RKO (cell line): ENCODE results near the gene LOXHD1.
A peak's percentile ranks its signal among the peaks of the same experiment; 100 is the strongest.

Experiments used
- DNase-seq: peaks from one replicate; pipeline ENCODE4 v3.0.0-alpha.2; 2016; ENCODE audit warnings: low spot score

The LOXHD1 gene

DNA sequence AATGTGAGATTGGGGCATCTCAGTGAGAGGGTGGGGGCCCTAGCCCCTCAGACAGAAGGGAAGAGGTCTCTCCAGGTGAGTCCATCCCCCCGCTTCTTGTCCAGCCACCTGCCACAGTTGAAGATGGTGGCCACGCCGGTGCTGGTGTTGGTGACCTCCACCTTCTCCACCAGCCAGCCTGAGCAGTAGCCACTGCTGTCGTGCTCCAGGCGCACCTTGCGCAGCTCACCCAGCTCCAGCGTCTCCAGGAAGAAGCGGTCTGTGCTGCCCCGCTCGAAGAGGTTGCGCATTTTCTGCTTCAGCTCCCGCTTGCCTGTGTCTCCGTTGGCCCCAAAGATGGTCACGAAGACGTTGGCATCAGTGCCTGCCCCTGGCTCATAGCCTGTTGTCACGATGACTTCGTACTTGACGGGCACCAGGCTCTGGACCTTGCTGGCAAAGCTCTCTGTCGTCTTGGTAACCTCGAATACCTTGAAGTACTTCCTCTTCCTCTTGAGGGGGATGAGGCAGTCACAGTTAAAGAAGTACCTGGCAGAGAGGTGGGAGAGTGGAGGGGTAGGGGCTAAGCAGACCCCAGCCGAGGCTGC, 179.5 kb downstream of the LOXHD1 start:
- no peak for DNase-seq

DNA sequence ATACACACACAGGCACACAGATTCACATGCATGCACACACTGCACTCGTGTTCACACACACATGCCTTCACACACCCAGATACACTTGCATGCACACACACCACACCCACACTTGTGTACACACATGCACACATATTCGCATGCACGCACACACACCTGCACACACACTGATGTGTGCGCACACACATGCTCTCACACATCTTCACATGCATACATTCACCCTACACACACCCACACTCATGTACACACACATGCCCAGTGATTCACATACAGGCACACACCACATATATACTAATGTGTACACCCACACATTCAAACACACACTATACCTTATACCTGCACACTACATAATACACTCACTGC, 181.6 kb downstream of the LOXHD1 start:
- DNase-seq = no peak

DNA sequence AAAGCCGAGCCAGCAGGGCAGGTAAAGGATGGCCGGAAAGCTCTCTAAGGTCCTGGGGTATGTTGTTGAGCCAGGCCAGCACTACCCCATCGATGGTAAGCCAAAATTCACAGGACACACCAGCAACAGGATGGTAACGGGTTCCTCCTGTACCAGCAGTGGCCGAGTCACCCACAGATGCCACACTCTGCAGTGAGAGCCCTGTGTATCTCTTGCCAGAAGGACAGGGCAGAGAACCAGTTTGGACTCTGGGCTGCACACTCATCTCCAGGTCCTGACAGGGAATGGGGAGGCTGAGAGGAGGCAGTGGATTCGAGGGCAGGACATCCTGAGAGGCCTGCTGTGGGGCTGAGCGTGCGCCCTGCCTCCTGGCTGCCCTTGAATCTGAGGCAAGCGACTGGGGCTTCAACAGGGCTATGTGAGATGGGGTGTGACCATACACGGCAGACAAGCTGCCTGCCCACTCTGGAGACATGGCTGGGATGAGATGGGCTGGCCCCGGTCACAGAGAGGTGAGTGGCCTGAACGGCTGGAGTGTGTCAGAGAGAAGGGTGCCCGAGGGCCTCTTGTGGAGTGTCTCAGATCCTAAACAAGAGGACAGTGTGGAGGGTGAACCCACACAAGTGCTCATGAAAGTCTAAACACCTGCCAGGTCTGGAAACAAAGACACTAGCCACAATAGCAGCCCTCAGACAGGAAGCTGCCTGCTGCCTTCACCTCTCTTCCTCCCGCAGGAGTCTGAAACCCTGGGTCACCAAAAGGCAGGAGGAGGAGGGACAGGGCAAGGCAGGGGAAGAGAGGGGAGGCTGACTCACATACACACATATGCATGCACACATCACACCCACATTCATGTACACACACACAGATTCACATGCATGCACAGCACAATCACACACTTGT, 182.3 kb downstream of the LOXHD1 start:
- no peak for DNase-seq

DNA sequence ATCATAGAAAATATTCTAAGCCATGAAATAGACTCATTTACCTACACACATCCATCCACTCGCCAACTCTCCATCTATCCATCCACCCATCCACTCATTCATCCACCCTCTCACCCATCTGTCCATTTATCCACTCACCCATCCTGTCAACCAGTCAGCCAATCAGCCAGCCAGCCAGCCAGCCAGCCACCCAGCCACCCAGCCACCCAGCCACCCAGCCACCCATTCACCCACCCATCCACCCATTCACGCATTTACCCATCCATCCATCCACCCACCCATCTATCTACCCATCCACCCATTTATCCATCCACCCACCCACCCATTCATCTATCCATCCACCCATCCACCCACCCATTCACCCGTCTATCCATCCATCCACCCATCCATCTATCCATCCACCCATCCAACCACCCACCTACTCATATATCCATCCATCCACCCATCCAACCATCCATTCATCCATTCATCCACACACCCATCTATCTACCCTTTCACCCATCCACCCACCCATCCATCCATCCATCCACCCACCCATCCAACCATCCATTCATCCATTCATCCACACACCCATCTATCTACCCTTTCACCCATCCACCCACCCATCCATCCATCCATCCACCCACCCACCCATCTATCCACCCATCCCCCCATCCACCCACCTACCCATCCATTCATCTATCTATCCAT, 185.1 kb downstream of the LOXHD1 start:
- DNase-seq = no peak

DNA sequence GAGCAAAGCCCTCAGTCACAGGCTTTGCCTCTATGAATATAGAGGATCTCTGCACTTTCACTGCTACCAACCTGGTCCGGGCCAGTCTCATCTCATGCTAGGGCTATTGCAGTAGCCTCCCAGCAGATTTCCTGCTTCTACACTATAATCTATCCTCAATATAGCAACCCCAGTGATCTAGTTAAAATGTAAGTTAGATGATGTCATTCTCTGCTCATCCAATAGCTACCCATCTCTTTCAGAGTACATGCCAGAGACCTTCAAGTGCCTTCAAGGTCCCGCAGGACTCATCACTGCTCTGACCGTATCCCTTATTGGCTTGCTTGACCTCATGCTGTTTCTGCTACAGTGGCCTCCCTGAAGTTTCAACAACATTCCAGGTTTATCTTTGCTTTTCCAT, 186.3 kb downstream of the LOXHD1 start:
- DNase-seq = no peak

DNA sequence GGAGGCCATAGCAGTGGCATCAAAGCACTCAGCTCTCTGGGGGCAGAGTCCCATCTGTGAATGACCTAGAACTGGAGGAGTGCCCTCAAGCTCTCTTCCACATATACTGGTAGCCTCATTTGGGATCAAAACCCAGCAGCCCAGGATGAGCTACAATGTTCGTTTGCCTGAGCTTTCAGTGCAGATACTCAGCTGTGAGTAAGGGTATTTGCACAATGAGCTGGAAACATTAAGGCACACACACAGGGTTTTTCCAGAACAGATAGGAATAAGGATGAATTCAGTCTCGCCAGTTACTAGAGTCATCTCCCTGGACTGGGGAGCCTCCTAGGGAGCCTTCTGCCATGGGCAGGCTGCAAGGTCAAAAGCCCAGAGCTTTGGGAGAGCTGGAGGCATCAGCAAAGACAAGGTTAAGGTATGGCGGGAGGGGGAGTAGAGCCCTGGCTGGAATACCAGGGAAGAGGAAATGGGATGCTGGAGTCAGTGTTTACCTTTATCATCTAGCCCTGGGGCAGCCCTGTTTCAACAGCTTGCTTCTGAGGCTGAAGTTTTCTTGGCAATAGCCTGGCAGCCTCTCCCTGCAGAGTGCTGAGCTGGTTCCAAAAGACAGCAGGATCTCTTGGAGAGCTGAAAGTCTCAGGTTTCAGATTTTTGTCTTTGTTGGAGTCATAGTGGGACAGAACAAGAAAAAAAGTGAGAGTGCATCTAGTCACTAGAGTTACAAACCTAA, 187.7 kb downstream of the LOXHD1 start:
- DNase-seq = no peak

DNA sequence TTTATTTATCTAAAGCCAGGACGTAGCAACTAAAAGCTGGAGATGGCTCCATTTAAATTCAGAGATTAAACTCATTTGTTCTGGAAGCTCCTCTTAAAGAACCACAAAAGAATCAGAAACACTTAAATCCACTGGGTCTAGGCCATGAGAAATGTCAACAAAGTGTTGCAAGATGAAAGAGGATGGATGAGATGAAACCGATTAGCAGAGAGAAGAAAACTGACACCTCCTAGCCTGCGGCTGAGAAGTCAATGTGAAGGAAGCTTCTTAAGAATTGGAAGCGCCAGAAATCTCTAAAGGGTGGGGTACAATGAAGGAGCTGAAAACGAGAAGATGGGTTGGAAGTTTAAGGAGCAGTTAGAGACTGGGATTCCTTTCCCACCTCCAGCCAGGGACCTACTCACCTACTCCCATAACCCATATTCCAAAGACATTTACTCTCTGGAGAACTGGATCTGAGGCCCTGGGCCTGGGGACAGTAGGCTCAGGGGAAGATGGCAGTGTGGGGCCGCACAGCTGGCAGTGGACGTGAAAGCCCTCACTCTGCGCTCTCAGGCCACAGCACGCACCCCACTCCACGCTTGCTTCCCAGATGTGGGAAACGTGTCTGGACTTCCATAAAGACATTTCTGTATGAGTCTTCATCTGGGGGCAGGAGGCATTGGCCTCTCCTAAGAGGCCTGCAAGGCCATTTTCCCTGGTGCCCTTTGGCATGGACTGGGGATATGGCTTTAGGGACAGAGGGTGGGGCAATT, 188.4 kb downstream of the LOXHD1 start:
- no peak for DNase-seq

DNA sequence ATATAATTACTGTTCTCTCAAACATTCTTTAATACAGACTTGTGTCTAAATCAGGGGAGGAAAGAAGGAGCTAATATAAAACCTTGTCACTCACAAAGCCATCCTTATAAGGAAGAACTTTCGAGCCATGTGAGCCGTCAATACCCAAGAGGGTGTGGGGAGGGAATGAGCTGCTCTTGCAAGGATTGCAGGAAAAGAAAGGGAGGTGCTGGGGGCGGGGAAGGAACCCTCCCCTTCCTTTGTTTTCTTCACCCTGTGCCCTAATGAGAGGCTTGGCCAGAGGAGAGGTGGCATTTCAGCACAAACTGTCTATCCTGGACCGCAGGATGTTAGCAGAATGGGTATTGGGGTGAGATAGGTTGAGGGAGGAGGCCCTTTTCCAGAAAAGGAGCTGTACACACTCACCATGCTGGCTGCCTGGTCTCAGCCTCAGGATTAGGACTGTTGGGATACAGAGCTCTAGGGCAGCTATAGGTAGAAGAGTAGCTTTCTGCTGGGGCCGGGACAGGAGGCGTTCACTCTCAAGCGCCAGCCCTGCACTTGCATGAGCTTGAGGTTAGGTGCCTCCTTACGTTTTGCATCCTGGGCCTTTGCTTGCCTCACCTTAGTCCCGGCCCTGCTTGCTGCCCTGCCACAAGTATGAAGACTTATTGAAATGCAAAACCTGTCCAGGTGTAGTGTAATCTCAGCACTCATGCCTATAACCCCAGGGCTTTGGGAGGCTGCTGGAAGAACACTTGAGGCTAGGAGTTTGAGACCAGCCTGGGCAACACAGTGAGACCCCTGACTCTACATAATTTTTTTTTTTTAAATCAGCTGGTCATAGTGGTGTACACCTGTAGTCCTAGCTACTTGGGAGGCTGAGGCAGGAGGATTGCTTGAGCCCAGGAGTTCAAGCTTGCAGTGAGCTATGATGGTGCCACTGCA, 190.5 kb downstream of the LOXHD1 start:
- no peak for DNase-seq

DNA sequence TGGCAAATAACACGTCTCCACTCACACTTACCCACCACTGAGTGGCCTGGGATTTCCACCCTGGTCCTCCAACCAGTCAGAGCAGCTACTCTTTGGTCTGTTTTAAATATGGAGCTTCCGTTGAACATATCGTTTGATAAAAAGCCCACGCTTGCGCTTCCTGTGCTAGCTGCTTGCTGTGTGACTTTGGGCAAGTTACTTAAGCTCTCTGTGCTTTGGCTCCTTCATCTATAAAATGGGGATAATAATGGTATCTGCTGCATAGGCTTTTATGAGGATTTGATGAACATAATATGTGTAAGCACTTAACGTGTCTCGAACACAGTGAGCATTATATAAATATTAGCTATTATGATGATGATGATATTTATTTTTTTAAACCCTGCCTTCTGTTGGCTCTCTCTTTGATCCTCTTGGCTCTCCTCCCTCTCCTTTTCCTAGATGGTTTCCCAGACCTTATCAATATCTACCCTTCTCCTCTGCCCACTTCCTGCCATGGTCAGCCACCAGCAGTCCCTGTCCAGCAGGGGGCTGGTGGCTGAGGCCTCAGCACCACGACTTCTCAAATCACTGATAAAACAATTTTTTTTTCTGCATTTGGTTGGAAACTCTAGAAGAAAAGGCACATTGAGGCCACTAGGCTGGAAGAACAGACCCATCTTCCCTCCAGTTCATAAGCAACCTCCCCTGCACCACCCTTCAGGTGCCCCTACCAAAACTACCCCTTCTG, 191.9 kb downstream of the LOXHD1 start:
- DNase-seq = no peak

DNA sequence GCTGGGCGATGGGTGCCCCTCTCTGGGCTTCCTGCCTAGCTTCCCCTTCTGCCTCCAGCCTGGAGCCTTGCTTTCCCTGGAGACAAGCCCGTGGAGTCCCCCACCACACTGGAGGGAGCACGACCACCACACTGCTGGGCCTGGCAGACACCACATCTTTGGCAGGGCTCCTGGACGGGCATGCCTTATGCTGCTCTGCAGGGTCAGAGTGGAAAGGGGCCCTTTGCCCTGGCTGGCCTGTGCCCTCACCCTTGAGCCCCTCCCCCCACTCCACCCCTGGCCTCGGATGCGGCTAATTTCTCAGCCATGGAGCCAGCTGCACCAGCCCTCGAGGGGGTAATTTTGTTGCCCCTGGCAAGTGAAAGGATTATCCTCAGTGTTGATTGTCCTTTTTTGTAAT, 194.5 kb downstream of the LOXHD1 start:
- no peak for DNase-seq

DNA sequence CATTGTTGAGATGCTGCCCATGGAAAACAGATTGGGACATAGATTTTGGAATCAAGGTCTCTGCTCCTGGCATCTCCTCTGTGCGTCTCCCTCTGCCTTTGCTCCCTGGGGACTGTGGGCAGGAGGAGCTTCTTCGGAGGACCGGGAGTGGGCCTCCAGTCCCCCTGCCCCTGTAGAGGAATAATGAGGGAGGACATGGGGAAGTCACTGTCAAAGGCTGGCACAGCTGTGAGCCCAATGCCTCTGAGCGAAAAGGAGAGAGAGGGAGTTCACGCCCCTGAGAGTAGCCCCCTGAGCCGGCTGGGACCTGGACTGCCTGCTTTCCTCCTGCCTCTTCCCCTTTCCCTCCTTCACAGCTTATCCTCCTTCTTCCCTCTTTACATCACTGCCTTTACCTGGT, 195.0 kb downstream of the LOXHD1 start:
- DNase-seq = no peak

DNA sequence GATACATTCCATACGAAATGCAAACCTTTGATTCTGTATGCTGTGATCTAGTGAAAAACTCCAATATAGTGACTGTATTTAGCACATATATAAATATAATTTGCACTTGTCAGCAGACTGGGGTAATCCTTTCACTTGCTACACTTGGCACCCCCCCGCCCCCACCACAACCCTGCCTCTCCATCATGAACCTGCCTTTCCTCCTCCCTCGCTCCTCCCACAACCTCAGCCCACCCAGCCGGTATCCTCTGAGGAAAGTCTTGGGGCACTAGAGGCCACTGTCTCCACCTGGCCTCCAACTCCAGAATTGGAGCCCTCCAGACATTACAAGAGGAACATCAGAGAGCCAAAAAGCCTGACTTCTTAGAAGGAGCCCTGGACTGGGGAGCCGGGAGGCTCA, 196.3 kb downstream of the LOXHD1 start:
- DNase-seq = no peak

DNA sequence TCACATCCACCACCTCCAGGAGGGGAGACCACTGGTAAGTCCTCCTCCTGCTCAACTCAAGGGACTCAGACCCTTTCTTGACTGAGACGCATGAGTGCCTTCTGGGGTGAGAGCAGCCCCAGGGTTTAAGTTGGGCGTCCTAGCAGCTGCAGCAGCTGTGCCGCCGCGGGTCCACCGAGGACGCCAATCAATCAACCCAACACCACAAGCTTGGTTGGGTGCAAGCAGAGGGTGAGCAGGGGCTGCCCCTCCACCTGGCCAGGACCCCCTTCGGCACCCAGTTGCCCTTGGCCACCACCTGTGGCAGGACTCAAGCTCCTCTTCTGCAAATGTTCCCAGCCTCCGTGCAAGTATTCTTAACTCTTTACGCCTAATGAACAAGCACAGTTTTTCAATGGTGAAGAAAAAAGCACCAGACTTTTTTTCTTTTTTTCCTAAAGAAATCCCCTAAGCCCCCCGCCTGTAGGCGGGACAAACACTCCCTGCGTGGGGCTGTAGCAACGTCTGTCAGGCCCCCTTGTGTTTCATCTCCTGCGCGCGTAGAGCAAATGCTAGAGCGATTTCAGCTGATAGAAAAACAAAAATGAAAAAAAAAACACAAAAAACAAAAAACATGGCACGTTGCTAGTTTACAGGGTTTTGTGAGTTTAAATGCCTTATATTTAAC, 197.1 kb downstream of the LOXHD1 start:
- DNase-seq = no peak

DNA sequence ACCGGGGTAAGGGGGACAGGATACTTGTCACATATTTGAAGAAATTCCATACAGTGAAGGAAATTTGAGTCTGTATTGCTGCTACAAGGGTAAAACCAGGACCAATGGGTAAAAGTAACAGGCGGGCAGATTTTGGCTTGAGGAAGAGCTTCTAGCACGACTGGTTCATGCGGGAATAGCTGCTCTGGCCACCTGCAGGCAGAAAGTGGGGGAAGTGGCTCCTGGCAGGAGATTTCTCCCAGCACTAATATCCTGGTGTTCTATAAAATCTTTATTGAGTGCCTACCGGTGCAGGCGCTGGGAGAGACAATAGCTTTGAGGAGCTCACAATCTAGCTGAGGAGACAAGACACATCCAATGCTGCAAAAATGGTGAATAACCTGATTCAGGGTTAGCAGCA, 198.5 kb downstream of the LOXHD1 start:
- DNase-seq = no peak

DNA sequence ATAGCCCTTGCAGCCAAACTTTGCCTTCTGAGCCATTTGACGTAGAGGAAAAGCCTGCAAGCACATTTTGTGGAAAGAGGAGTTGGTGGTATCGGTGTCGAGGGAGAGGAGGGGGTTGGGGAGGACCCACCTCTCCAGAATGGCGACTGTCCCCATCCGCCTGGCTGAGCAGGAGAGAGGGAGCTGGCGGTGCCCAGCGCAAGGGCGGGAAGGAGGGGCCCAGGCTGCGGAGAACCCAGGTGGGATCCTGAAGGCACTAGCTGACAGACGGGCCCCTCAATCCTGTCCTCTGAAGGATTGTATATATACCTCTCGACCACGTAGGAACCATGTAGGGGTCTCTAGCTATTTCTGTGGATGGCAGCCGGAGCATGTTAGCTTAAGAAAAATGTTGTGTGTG, 200.3 kb downstream of the LOXHD1 start:
- no peak for DNase-seq

DNA sequence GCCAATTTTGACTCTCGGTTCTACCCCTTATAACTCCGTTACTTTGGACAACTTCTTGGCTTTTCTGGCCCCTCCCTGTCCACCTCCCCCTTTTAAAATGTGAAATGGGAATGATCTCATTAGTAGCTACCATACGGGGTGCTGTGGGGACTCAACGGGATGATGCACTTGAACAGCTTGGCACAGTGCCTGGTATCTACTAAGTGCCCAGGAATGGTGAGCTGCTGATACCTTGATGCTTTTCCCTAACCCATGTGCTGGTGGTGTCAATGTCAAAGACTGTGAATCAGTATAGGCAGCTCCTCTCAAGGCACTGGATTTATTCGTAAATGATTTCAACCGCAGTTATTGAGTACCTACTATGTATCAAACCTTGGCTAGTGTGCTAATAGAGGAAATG, 204.2 kb downstream of the LOXHD1 start:
- DNase-seq = peak; percentile 82

DNA sequence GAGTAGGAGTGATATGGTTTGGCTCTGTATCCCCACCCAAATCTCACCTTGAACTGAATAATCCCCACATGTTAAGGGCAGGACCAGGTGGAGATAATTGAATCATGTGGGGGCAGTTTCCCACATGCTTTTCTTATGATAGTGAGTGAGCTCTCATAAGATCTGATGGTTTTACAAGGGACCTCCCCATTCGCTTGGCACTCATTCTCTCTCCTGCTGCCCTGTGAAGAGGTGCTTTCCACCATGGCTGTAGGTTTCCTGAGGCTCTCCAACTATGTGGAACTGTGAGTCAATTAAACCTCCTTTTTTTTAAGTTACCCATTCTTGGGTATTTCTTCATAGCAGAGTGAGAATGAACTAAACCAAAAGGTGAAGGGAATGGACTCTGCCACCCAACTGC, 207.5 kb downstream of the LOXHD1 start:
- DNase-seq = no peak

DNA sequence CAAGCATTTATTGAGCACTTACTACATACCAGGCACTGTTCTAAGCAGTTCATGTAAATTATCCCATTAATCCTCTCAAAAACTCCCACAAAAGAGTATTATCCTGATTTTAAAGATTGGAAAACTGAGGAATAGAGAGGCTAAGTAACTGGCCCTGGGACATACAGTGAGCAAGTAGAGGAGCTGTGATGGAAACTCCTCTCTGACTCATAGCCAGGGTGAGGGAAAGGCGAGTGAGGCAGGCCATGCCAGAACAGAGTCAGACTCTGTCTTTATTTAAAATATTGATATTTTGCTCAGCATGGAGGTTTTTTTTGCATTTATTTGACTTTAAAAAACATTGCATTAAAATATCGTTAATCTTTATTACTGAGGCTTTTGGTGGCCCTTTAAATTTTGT, 208.0 kb downstream of the LOXHD1 start:
- DNase-seq = peak; percentile 5

DNA sequence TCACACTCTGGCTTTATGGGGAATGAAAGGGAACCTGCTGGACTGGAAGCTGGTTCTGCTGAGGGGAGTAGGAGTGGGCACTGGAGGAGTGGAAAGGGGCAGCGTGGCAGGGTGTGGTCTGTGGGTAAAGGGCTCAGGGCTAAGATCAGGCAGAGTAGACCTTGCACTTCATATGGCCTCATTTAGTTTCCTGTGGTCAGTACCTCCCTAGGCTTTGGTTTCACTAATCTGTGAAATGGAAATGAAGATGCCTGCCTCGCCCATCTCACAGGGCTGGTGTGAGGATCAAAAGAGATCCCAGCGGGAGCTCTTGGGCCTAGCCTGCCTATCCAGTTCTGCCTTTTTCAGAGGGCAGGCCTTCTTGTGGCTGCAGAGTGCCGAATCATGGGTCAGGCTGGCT, 208.7 kb downstream of the LOXHD1 start:
- no peak for DNase-seq

DNA sequence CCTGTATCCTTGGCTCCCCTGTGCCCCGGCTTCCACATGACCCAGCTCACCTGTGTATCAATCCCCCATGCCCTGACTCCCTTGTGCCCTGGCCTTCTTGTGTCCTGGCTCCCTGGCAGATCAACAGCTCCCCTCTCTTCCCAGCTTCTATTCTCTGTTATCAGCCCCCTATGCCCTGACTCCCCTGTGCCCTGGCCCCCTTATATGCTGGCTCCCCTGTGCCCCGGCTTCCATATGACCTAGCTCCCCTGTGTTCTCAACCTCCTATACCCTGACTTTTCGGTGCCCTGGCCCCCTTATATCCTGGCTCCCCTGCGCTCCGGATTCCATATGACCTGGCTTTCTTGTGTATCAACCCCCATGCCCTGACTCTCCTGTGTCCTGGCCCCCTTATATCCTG, 209.2 kb downstream of the LOXHD1 start:
- DNase-seq = no peak
